Breast epithelium (tissue), 4 donors: ENCODE results near the gene LY86. TPM values are rescaled to one million over a fixed set of nuclear protein-coding genes. Genes with fewer than 3 reads are reported as not detected.

Source experiments
- DNase-seq, 2 donors: peaks; one replicate each; pipeline ENCODE4 v3.0.0-alpha.2; 2019; ENCODE audit warnings: low spot score in 2 of 2
- H3K27ac ChIP-seq, 2 donors: fragments of 200-600 bp; sonication (generic) in 1 of 2; one replicate each; pipeline ENCODE4 v1.5.1; 2016 to 2019; ENCODE audit warnings: mild to moderate bottlenecking in 1 of 2
- H3K27me3 ChIP-seq, 2 donors: fragments of 200-600 bp; sonication (generic) in 1 of 2; one replicate each; pipeline versions ENCODE4 v1.5.1 to v1.6.0; 2017 to 2019; ENCODE audit warnings: control low read depth in 1 of 2, mild to moderate bottlenecking in 1 of 2
- H3K36me3 ChIP-seq: fragments of 200-600 bp; one replicate; pipeline ENCODE4 v1.5.1; 2019
- H3K4me1 ChIP-seq, 2 donors: fragments of 200-600 bp; sonication (generic); one replicate each; pipeline ENCODE4 v1.5.1; 2016 to 2019; ENCODE audit warnings: control low read depth in 1 of 2
- H3K4me3 ChIP-seq, 3 donors: fragments of 200-600 bp; sonication (generic); 1 replicate in 2 of 3; 2 replicates in 1 of 3; pipeline ENCODE4 v1.5.1; 2016 to 2019; ENCODE audit warnings: mild to moderate bottlenecking in 3 of 3, moderate library complexity in 2 of 3
- H3K9me3 ChIP-seq, 2 donors: fragments of 200-600 bp; sonication (generic) in 1 of 2; one replicate each; pipeline ENCODE4 v1.5.1; 2016 to 2019; ENCODE audit warnings: control low read depth in 1 of 2
- POLR2A ChIP-seq: fragments of 450-650 bp; IDR thresholded peaks from one replicate; pipeline ENCODE4 v1.6.1; 2016; ENCODE audit warnings: antibody characterized with exemption, mild to moderate bottlenecking, moderate library complexity
- POLR2AphosphoS5 ChIP-seq, 3 donors: sonication (generic); formaldehyde crosslinking; IDR thresholded peaks; one replicate each; pipeline ENCODE4 v1.6.1; 2017; ENCODE audit warnings: antibody characterized with exemption in 3 of 3
- intact Hi-C: fragments of 100-400 bp; cut with DNase I; formaldehyde crosslinking; loops from one replicate; pipeline ENCODE4 v1.15.1; 2023; ENCODE audit warnings: low total_unique reads
- total RNA-seq, 3 donors: library from RNA; depleted of rRNA; stranded (reverse); fragments of >200 nt; gene quantifications; one replicate each; pipeline ENCODE4 v1.1.0, GENCODE V29; 2016
- TF ChIP-seq, protein P1 (sequence below), 3 donors: fragments of 450-650 bp; IDR thresholded peaks; one replicate each; pipeline ENCODE4 v1.5.1; 2016 to 2017; ENCODE audit warnings: antibody characterized with exemption in 3 of 3, mild to moderate bottlenecking in 3 of 3, moderate library complexity in 3 of 3

Gene LY86
- total RNA-seq, 3 donors from 2014 or later, result 3.3 to 8.3 (median 3.4) TPM

GRCh38 chr6:6650839-6651238, 62.3 kb downstream of the LY86 start:
- Histone ChIP-seq H3K4me3 (no peak overlapping the region), H3K27me3 (no peaks in the 10 kb centered on the region), H3K9me3 (no peaks in the 10 kb centered on the region), H3K36me3 (no peaks in the 10 kb centered on the region), H3K27ac (no peak overlapping the region), H3K4me1 (no peaks in the 10 kb centered on the region)
- DNase-seq, result no peak
- intact Hi-C loops, result no loop called here
- TF ChIP-seq POLR2AphosphoS5 (IDR thresholded peaks at IDR 0.05) (no peak), POLR2A (no peak)
- TF ChIP-seq, protein P1, sequence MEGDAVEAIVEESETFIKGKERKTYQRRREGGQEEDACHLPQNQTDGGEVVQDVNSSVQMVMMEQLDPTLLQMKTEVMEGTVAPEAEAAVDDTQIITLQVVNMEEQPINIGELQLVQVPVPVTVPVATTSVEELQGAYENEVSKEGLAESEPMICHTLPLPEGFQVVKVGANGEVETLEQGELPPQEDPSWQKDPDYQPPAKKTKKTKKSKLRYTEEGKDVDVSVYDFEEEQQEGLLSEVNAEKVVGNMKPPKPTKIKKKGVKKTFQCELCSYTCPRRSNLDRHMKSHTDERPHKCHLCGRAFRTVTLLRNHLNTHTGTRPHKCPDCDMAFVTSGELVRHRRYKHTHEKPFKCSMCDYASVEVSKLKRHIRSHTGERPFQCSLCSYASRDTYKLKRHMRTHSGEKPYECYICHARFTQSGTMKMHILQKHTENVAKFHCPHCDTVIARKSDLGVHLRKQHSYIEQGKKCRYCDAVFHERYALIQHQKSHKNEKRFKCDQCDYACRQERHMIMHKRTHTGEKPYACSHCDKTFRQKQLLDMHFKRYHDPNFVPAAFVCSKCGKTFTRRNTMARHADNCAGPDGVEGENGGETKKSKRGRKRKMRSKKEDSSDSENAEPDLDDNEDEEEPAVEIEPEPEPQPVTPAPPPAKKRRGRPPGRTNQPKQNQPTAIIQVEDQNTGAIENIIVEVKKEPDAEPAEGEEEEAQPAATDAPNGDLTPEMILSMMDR (IDR thresholded peaks at IDR 0.05), result no peak

- TF ChIP-seq POLR2AphosphoS5 (IDR thresholded peaks at IDR 0.05), result no peak
- no peak for TF ChIP-seq POLR2A
- TF ChIP-seq, protein P1 (IDR thresholded peaks at IDR 0.05), result no peak
- no peak for DNase-seq
- intact Hi-C loops, result no loop called here
- no peaks in the 10 kb centered on the region for H3K27me3 ChIP-seq
- no peaks in the 10 kb centered on the region for H3K4me1 ChIP-seq
- H3K27ac ChIP-seq, result no peak overlapping the region
- no peaks in the 10 kb centered on the region for H3K9me3 ChIP-seq
- H3K4me3 ChIP-seq, result no peak overlapping the region
- no peaks in the 10 kb centered on the region for H3K36me3 ChIP-seq
These were observed 62.8 kb downstream of the LY86 start for GRCh38 chr6:6651335-6651734.

- TF ChIP-seq POLR2AphosphoS5 (IDR thresholded peaks at IDR 0.05) (no peak), POLR2A (no peak)
- TF ChIP-seq, protein P1 (IDR thresholded peaks at IDR 0.05), result no peak
- intact Hi-C loops, result no loop called here
- Histone ChIP-seq H3K4me1 (no peaks in the 10 kb centered on the region), H3K27me3 (no peaks in the 10 kb centered on the region), H3K27ac (no peak overlapping the region), H3K9me3 (no peaks in the 10 kb centered on the region), H3K36me3 (no peaks in the 10 kb centered on the region), H3K4me3 (no peak overlapping the region)
- DNase-seq, result no peak
These were observed 64.4 kb downstream of the LY86 start for GRCh38 chr6:6652932-6653331.

- peak overlapping the region in 1 of 2 donors; percentile 54 for H3K27ac ChIP-seq
- no peaks in the 10 kb centered on the region for H3K9me3 ChIP-seq
- H3K4me1 ChIP-seq, result no peaks in the 10 kb centered on the region
- TF ChIP-seq, protein P1 (IDR thresholded peaks at IDR 0.05), result no peak
- TF ChIP-seq POLR2AphosphoS5 (IDR thresholded peaks at IDR 0.05), result peak in 1 of 3 donors; percentile 37
- H3K4me3 ChIP-seq, result no peak overlapping the region
- intact Hi-C loops, result loop anchor here (5.0 kb wide), 1 partner anchor 1518 kb away; no protein-coding TSS in a partner anchor
- no peaks in the 10 kb centered on the region for H3K27me3 ChIP-seq
- H3K36me3 ChIP-seq, result no peaks in the 10 kb centered on the region
- DNase-seq, result no peak
These were observed 66.4 kb downstream of the LY86 start for GRCh38 chr6:6654599-6655575.

DNA sequence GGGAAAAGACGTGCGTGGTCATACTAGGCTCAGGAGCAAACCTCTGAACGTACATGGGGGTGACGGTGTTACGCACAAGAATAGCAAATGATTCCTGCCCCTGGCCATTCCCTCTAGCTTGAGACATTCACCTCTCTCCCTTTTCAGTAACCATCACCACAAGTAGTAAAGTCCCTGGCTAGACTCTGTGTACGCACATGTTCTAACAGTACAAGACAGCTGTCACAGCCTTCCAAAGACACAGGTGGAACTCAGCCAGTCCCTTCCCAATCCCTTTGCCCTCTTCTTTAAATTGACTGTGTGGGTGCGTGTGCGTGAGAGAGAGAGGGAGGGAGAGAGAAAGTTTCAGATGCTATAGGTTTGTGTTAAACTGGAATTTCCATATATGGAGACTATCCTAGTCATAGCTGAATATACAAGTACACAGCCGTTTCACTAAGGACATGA, 67.3 kb downstream of the LY86 start:
- intact Hi-C loops, result loop anchor here (5.0 kb wide), 1 partner anchor 1519 kb away; no protein-coding TSS in a partner anchor

More for the DNA sequence above, 67.3 kb downstream of the LY86 start:
- no peaks in the 10 kb centered on the region for H3K27me3 ChIP-seq
- H3K36me3 ChIP-seq, result no peaks in the 10 kb centered on the region
- no peak for DNase-seq
- H3K4me1 ChIP-seq, result no peaks in the 10 kb centered on the region
- peak overlapping the region in 1 of 2 donors; percentile 58 for H3K27ac ChIP-seq
- TF ChIP-seq POLR2A, result no peak
- no peak for TF ChIP-seq POLR2AphosphoS5 (IDR thresholded peaks at IDR 0.05)
- TF ChIP-seq, protein P1 (IDR thresholded peaks at IDR 0.05), result no peak
- no peaks in the 10 kb centered on the region for H3K9me3 ChIP-seq
- H3K4me3 ChIP-seq, result no peak overlapping the region
